HepG2 (cell line): ENCODE data around the gene IER5L. TPM values are rescaled to one million over a fixed set of nuclear protein-coding genes. Genes with fewer than 3 reads are reported as not detected.

ENCODE experiments used
- AKAP8 ChIP-seq: sonication (generic); formaldehyde crosslinking; IDR thresholded peaks from 2 replicates; pipeline ENCODE4 v1.5.1; 2020; ENCODE audit warnings: mild to moderate bottlenecking, missing genetic modification reagents
- CREB1 ChIP-seq, 2 experiments: fragments of 450-650 bp in 1 of 2; IDR thresholded peaks; 2 replicates each; pipeline ENCODE4 v1.6.1; 2016 to 2017; ENCODE audit warnings: control low read depth in 1 of 2, mild to moderate bottlenecking in 1 of 2, missing compliant biosample characterization in 1 of 2, missing genetic modification characterization in 1 of 2
- HNF4G ChIP-seq, 2 experiments: sonication (generic) in 1 of 2; formaldehyde crosslinking in 1 of 2; IDR thresholded peaks; 2 replicates each; pipeline versions ENCODE4 v1.4.0 to v1.6.1; 2011 to 2020; ENCODE audit warnings: borderline replicate concordance in 2 of 2, low read depth in 2 of 2, mild to moderate bottlenecking in 2 of 2, low read length in 1 of 2, missing genetic modification reagents in 1 of 2, moderate library complexity in 1 of 2
- IKZF1 ChIP-seq: fragments of 450-650 bp; IDR thresholded peaks from 2 replicates; pipeline ENCODE4 v1.7.1; 2016
- SNRNP70 ChIP-seq: fragments of 200-400 bp; formaldehyde crosslinking; IDR thresholded peaks from 2 replicates; pipeline ENCODE4 v1.6.1; 2017; ENCODE audit warnings: mild to moderate bottlenecking, low read depth, low read length, moderate library complexity
- ZBTB33 ChIP-seq: sonication (generic); formaldehyde crosslinking; IDR thresholded peaks from 2 replicates; pipeline ENCODE4 v1.4.0; 2020; ENCODE audit warnings: missing genetic modification reagents
- ZBTB40 ChIP-seq, 2 experiments: fragments of 450-650 bp in 1 of 2; sonication (generic) in 1 of 2; formaldehyde crosslinking in 1 of 2; IDR thresholded peaks; 2 replicates each; pipeline versions ENCODE4 v1.6.1 to v1.8.0; 2016 to 2022; ENCODE audit warnings: antibody characterized with exemption in 1 of 2, mild to moderate bottlenecking in 1 of 2, missing genetic modification reagents in 1 of 2
- ZBTB43 ChIP-seq: sonication (generic); formaldehyde crosslinking; conservative IDR thresholded peaks from 2 replicates; pipeline ENCODE4 v1.4.0; 2020; ENCODE audit warnings: missing genetic modification reagents
- ZNF12 ChIP-seq: sonication (generic); formaldehyde crosslinking; IDR thresholded peaks from 2 replicates; pipeline ENCODE4 v1.5.0; 2020; ENCODE audit warnings: missing genetic modification reagents
- ZNF280B ChIP-seq: sonication (generic); formaldehyde crosslinking; IDR thresholded peaks from 2 replicates; pipeline ENCODE4 v1.5.0; 2020; ENCODE audit warnings: missing genetic modification reagents, mild to moderate bottlenecking, borderline replicate concordance
- ZNF296 ChIP-seq: sonication (generic); formaldehyde crosslinking; conservative IDR thresholded peaks from 2 replicates; pipeline ENCODE4 v1.5.0; 2020; ENCODE audit warnings: mild to moderate bottlenecking, missing genetic modification reagents
- ZNF367 ChIP-seq: sonication (generic); formaldehyde crosslinking; IDR thresholded peaks from 2 replicates; pipeline ENCODE4 v1.4.0; 2020; ENCODE audit warnings: missing genetic modification reagents, borderline replicate concordance
- ZSCAN21 ChIP-seq: sonication (generic); formaldehyde crosslinking; IDR thresholded peaks from 2 replicates; pipeline ENCODE4 v1.8.0; 2022; ENCODE audit warnings: mild to moderate bottlenecking, missing genetic modification reagents, moderate library complexity, borderline replicate concordance
- polyA plus RNA-seq, 8 experiments: library from polyadenylated mRNA; depleted of rRNA in 3 of 8; stranded (reverse) in 7 of 8; unstranded in 1 of 8; fragments of >200 nt; fragmentation: Illumina TruSeq in 4 of 8; extraction: Trizol in 4 of 8; gene quantifications; 2 replicates each; pipeline versions ENCODE4 v1.2.1 to v1.2.3, GENCODE V29; 2011 to 2016; ENCODE audit warnings: low read depth in 4 of 8, missing spikeins in 1 of 8, mixed read lengths in 1 of 8; ENCODE audit not compliant: insufficient read depth in 1 of 8
- total RNA-seq, 5 experiments: library from RNA; depleted of rRNA; stranded (reverse); fragments of >200 nt; fragmentation: Illumina TruSeq; extraction: Trizol; gene quantifications; 2 replicates each; pipeline ENCODE4 v1.2.3, GENCODE V29; 2016; ENCODE audit warnings: low read depth in 1 of 5

The IER5L gene
- total and polyA plus RNA-seq, 2 of the 13 experiments (the other 11 are each of a cell fraction or from before 2014, with no cell fraction given): 1.8 to 3.3 TPM

GRCh38 chr9:129139233-129139992, 38.6 kb downstream of the IER5L start (continued):
- TF ChIP-seq ZBTB43 (CRISPR knock-in tag) (no peak), ZNF296 (CRISPR knock-in tag) (no peak), ZBTB40 (IDR thresholded peaks at IDR 0.05) (no peak), ZBTB40 (CRISPR knock-in tag; IDR thresholded peaks at IDR 0.05) (no peak), ZNF280B (CRISPR knock-in tag) (peak; percentile 17; the same call in 1 of the 2 replicates), ZSCAN21 (CRISPR knock-in tag) (peak; percentile 53; the same call in 1 of the 2 replicates), CREB1 (IDR thresholded peaks at IDR 0.05) (no peak), CREB1 (CRISPR knock-in tag; IDR thresholded peaks at IDR 0.05) (no peak), SNRNP70 (no peak), IKZF1 (no peak), HNF4G (IDR thresholded peaks at IDR 0.05; ENCODE audit: borderline replicate concordance, low read depth, low read length) (no peak), HNF4G (CRISPR knock-in tag; IDR thresholded peaks at IDR 0.05; ENCODE audit: borderline replicate concordance, low read depth) (peak; percentile 45; the same call in 1 of the 2 replicates), ZNF367 (CRISPR knock-in tag) (no peak), ZNF12 (CRISPR knock-in tag) (no peak), AKAP8 (CRISPR knock-in tag) (peak; percentile 59; the same call in 1 of the 2 replicates), ZBTB33 (CRISPR knock-in tag) (no peak)
